Measurements from ENCODE around the gene KDM5C.

KDM5C gene

DNA sequence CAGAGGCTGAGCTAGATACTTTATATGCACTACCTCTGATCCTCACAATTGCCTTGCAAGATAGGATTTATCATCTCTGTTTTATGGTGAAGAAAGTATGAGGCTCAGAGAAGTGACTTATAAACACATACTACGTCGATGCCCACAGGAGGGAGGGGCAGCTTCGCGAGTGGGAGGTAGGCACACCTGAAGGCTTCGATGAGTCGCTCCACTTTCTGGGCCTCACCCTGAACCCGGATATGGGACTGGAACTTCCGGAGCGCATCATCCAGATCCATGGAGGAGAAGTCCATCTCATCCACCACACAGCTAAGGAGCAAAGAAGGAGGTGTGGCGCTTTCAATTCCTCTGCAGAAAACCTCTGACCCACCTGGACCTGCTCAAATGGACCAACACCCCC is 22.9 kb upstream of the KDM5C start:
- no peak overlapping the region for H3K27ac ChIP-seq
- no peak for TF ChIP-seq CTCF (conservative IDR thresholded peaks at IDR 0.05)

- H3K27ac ChIP-seq: no peak overlapping the region
These were observed 21.2 kb upstream of the KDM5C start for GRCh38 chrX:53246231-53246630.

GRCh38 chrX:53244610-53245009 is 19.6 kb upstream of the KDM5C start:
- TF ChIP-seq CTCF (conservative IDR thresholded peaks at IDR 0.05): no peak
- H3K27ac ChIP-seq: no peak overlapping the region

More at GRCh38 chrX:53246231-53246630, 21.2 kb upstream of the KDM5C start:
- no peak for TF ChIP-seq CTCF (conservative IDR thresholded peaks at IDR 0.05)

GRCh38 chrX:53242310-53242709 is 17.3 kb upstream of the KDM5C start:
- no peak overlapping the region for H3K27ac ChIP-seq
- TF ChIP-seq CTCF (conservative IDR thresholded peaks at IDR 0.05): no peak

DNA sequence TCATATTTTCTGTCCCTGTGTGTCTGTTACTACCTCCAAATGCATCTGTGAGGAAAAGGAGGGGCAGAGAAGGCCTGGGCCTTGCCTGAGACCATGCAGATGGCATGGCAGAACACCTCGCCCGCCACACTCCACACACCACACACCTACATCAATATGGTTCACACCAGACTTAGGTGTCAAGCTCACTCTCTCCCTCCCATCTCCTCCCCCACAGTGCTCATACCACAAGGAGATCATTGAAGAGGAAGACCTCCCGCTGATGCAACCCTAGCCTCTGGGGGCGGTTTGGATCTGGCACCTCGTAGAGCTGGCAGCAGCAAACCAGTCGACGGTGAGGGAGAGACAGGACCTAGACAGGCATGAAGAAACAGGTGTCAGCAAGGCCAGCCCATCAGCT is 16.6 kb upstream of the KDM5C start:
- H3K27ac ChIP-seq: no peak overlapping the region
- no peak for TF ChIP-seq CTCF (conservative IDR thresholded peaks at IDR 0.05)

- no peak for TF ChIP-seq CTCF (conservative IDR thresholded peaks at IDR 0.05)
- H3K27ac ChIP-seq: no peak overlapping the region
These were observed 14.5 kb upstream of the KDM5C start for GRCh38 chrX:53239474-53239873.

GRCh38 chrX:53237056-53237455 is 12.0 kb upstream of the KDM5C start:
- no peak overlapping the region for H3K27ac ChIP-seq
- TF ChIP-seq CTCF (conservative IDR thresholded peaks at IDR 0.05): no peak
